ENCODE results near the gene SLC30A5.

Gene SLC30A5

GRCh38 chr5:69167929-69168328 is 74.1 kb downstream of the SLC30A5 start:
- no peak for DNase-seq (ENCODE audit: low read depth)

GRCh38 chr5:69170495-69170894 is 76.7 kb downstream of the SLC30A5 start:
- DNase-seq (ENCODE audit: low read depth), result no peak

- no peak for DNase-seq (ENCODE audit: low read depth)
Measured at GRCh38 chr5:69170969-69171368, 77.2 kb downstream of the SLC30A5 start.
